ENCODE data around the gene CHST8. TPM values are rescaled to one million over a fixed set of nuclear protein-coding genes. Genes with fewer than 3 reads are reported as not detected.

The CHST8 gene
- total and polyA plus RNA-seq, 2 experiments from 2014 or later: 9.3 to 38.2 TPM

- Histone ChIP-seq H3K79me2 (replicated peaks; ENCODE audit: insufficient read depth) (no peaks in the 10 kb centered on the region), H3K4me2 (peak overlapping the region; percentile 79), H4K20me1 (replicated peaks; ENCODE audit: insufficient read depth) (peaks cover 26% of the 10 kb centered on the region; the same call in 1 of the 2 replicates), H3F3A (replicated peaks; ENCODE audit: low read depth) (no peaks in the 10 kb centered on the region), H3K27ac (ENCODE audit: low read depth) (no peak overlapping the region), H3K27me3 (ENCODE audit: insufficient read depth) (no peaks in the 10 kb centered on the region), H3K4me3 (peak overlapping the region; percentile 47), H2AFZ (no peak overlapping the region), H3K36me3 (ENCODE audit: insufficient read depth) (no peaks in the 10 kb centered on the region), H3K4me1 (ENCODE audit: insufficient read depth) (no peaks in the 10 kb centered on the region; the same call in 1 of the 2 replicates), H3K9me2 (ENCODE audit: insufficient read depth) (no peaks in the 10 kb centered on the region)
- Mint-ChIP-seq H3K27me3 (ENCODE audit: insufficient read depth, low read depth, poor library complexity) (peaks cover 7% of the 10 kb centered on the region), H3K4me3 (peak overlapping the region; percentile 71), H3K36me3 (ENCODE audit: low read depth) (no peaks in the 10 kb centered on the region), H3K27ac (no peak overlapping the region), H3K9me3 (no peaks in the 10 kb centered on the region), H3K4me1 (peaks cover 13% of the 10 kb centered on the region)
- DNase-seq (ENCODE audit: low spot score) (peak; percentile 91), ATAC-seq (peak; percentile 96)
- peak; percentile 91 for TF ChIP-seq REST (IDR thresholded peaks at IDR 0.05; ENCODE audit: unreplicated experiment)
- no peak for TF ChIP-seq NANOG (IDR thresholded peaks at IDR 0.05; ENCODE audit: borderline replicate concordance)
Observed at GRCh38 chr19:33683881-33684537, 62.3 kb downstream of the CHST8 start.

GRCh38 chr19:33684538-33685232 lies 62.9 kb downstream of the CHST8 start:
- H3K4me2 ChIP-seq: peak overlapping the region; percentile 79
- TF ChIP-seq CREB1 (CRISPR knock-in tag; IDR thresholded peaks at IDR 0.05; ENCODE audit: low read depth) (no peak), ZNF462 (CRISPR knock-in tag; IDR thresholded peaks at IDR 0.05) (no peak), REST (IDR thresholded peaks at IDR 0.05; ENCODE audit: unreplicated experiment) (no peak), EZH2phosphoT487 (IDR thresholded peaks at IDR 0.05; ENCODE audit: unreplicated experiment) (no peak), STAT1 (IDR thresholded peaks at IDR 0.05; ENCODE audit: unreplicated experiment) (no peak)

More at GRCh38 chr19:33684538-33685232, 62.9 kb downstream of the CHST8 start:
- Histone ChIP-seq H3K79me2 (replicated peaks; ENCODE audit: insufficient read depth) (no peaks in the 10 kb centered on the region), H3K4me1 (ENCODE audit: insufficient read depth) (no peaks in the 10 kb centered on the region; the same call in 1 of the 2 replicates), H3F3A (replicated peaks; ENCODE audit: low read depth) (no peaks in the 10 kb centered on the region), H3K4me3 (peak overlapping the region; percentile 47), H3K36me3 (ENCODE audit: insufficient read depth) (no peaks in the 10 kb centered on the region), H3K9me2 (ENCODE audit: insufficient read depth) (no peaks in the 10 kb centered on the region), H3K27me3 (ENCODE audit: insufficient read depth) (no peaks in the 10 kb centered on the region), H4K20me1 (replicated peaks; ENCODE audit: insufficient read depth) (peaks cover 20% of the 10 kb centered on the region; the same call in 1 of the 2 replicates), H2AFZ (no peak overlapping the region), H3K27ac (ENCODE audit: low read depth) (no peak overlapping the region)
- Mint-ChIP-seq H3K27ac (no peak overlapping the region), H3K9me3 (no peaks in the 10 kb centered on the region), H3K36me3 (ENCODE audit: low read depth) (no peaks in the 10 kb centered on the region), H3K4me3 (peak overlapping the region; percentile 71), H3K27me3 (ENCODE audit: insufficient read depth, low read depth, poor library complexity) (peaks cover 7% of the 10 kb centered on the region), H3K4me1 (peaks cover 13% of the 10 kb centered on the region)
- DNase-seq (ENCODE audit: low spot score) (no peak), ATAC-seq (peak; percentile 59)

All from GM23338 (cell line).